H7 (cell line): ENCODE results near the gene JAKMIP2. TPM values are rescaled to one million over a fixed set of nuclear protein-coding genes. Genes with fewer than 3 reads are reported as not detected.

ENCODE experiments used
- DNase-seq: peaks from one replicate; pipeline ENCODE4 v3.0.0; 2012
- H3K27me3 ChIP-seq: 2 replicates; pipeline ENCODE4 v1.6.0; 2011; ENCODE audit warnings: mild to moderate bottlenecking, low read length; ENCODE audit not compliant: control insufficient read depth, insufficient read depth
- H3K36me3 ChIP-seq: replicated peaks from 2 replicates; pipeline ENCODE4 v1.5.1; 2011; ENCODE audit warnings: low read length; ENCODE audit not compliant: control insufficient read depth, insufficient read depth
- H3K4me3 ChIP-seq: 2 replicates; pipeline ENCODE4 v1.5.1; 2011; ENCODE audit warnings: low read depth, mild to moderate bottlenecking, control low read depth, low read length, moderate library complexity; ENCODE audit not compliant: insufficient read depth
- total RNA-seq: library from RNA; depleted of rRNA; stranded (reverse); fragments of >200 nt; shearing (Covaris generic); gene quantifications from 2 replicates; pipeline ENCODE4 v1.2.3, GENCODE V29; 2014

JAKMIP2 gene
- total RNA-seq, 1 experiment from 2014 or later = 0.94 TPM

- no peak overlapping the region for H3K4me3 ChIP-seq
- DNase-seq = peak; percentile 31
- no peaks in the 10 kb centered on the region for H3K27me3 ChIP-seq
- H3K36me3 ChIP-seq = no peaks in the 10 kb centered on the region
Measured at GRCh38 chr5:147576646-147577535, 205.6 kb downstream of the JAKMIP2 start.

- Histone ChIP-seq H3K4me3 (no peak overlapping the region), H3K36me3 (no peaks in the 10 kb centered on the region), H3K27me3 (no peaks in the 10 kb centered on the region)
- DNase-seq = no peak
Measured at GRCh38 chr5:147575598-147575997, 206.9 kb downstream of the JAKMIP2 start.

GRCh38 chr5:147573211-147573610, 209.3 kb downstream of the JAKMIP2 start:
- DNase-seq = no peak

DNA sequence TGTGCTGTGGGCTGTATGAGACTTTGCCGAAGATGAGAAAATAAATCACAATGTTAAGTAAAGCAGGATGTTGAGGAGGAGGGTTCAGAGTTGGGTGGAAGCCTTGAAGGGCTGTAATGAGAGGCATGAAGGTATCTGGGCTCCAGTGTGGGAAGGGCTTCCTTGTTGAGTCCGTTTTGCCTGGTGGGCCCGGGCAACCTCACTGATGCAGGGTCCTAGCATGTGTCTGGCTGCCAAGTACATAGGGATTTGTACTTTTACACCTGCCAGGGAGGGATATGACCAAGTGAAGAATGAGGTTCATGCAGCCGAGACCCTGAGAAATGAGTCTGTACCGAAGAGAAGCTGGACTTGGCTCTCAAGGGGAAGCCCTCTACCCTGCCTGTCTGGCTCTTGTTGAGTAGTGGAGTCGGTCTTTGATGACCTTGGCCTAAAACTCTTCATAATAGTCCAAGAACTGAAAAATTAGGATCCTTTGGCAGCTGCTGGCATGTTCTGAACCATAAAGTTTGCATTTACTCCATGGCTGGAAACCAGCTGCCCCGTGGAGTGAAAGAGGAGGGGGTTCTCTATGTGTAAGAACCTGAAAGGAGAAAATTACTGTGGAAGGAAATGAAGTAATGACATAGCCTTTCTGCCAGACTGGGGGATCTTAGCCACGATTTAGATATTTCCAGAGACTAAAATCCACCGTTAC, 213.7 kb downstream of the JAKMIP2 start:
- Histone ChIP-seq H3K27me3 (no peaks in the 10 kb centered on the region), H3K4me3 (no peak overlapping the region), H3K36me3 (no peaks in the 10 kb centered on the region)
- DNase-seq = no peak

More at GRCh38 chr5:147573211-147573610, 209.3 kb downstream of the JAKMIP2 start:
- Histone ChIP-seq H3K4me3 (no peak overlapping the region), H3K27me3 (no peaks in the 10 kb centered on the region), H3K36me3 (no peaks in the 10 kb centered on the region)

DNA sequence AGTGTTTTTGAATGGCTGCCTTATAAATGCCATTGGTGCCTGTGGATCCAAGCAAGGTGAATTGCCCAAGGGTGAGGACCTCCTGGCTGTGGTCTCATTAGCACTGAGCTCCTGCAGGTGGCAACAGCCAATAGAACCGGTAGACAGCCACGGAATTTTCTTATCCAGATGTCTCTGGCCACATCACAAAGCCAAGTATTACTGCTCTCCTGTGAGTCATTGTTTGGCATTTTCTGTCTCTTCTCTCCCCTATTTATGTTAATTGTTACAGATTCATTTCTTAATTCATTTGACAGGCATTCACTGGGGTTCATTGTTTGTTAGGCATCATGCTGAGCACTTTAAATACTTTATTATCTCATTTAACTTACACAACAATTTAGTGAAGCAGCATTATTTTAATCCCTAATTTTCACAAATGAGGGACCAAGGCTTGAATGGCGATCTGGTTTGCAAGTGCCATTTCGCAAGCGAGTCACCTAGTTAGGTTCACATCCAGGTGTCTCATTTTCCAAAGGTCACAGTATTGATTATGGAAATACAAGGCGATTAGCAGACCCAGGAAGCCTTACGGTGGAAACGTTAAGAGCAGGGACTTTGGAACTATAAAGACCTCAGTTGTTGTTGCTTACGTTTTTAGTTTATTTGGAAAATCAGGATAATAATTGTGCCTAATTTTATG, 214.5 kb downstream of the JAKMIP2 start:
- Histone ChIP-seq H3K4me3 (no peak overlapping the region), H3K27me3 (no peaks in the 10 kb centered on the region), H3K36me3 (0 out of 2 replicates have a peak, but pooled peaks cover 1% of the 10 kb centered on the region)
- DNase-seq = peak; percentile 63

DNA sequence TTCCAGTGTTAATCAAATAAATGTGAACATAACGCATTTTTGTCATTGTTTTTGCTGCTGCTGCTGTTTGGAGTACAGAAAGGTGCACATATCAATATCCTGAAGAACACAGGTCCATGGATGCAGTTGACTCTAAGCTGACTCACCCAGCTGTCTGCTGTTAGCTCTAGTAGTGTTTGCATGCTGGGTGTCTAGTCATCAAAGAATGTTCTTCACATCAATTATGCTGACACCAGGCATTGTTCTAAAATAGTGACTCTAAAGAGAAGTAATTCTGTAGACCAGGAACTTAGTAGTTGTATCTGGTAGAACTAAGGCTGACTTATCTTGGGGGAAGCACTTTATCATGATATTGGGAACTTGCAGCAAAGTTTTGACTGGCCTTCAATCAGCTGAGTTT, 217.0 kb downstream of the JAKMIP2 start:
- no peak for DNase-seq
- Histone ChIP-seq H3K36me3 (0 out of 2 replicates have a peak, but pooled peaks cover 1% of the 10 kb centered on the region), H3K4me3 (no peak overlapping the region), H3K27me3 (no peaks in the 10 kb centered on the region)

DNA sequence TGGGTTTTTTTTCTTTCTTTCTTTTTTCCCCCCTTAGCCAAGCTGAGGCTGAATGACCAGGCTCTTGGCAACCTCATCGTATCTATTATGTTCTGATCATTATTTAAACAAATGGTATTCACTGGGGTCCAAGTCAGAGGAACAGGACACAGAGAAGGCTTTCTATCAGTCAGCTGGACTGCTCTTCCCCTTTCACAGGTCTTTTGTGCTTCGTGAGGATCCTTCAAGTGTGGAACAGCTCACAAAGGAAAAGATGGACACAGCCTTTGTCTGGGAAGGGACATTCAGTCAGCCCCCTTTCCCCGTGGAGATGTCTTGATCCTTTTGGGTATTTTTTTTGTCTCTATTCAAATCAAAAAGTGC, 218.4 kb downstream of the JAKMIP2 start:
- DNase-seq = no peak
- H3K27me3 ChIP-seq = no peaks in the 10 kb centered on the region
- H3K36me3 ChIP-seq = 0 out of 2 replicates have a peak, but pooled peaks cover 1% of the 10 kb centered on the region
- H3K4me3 ChIP-seq = no peak overlapping the region

- H3K27me3 ChIP-seq = no peaks in the 10 kb centered on the region
- DNase-seq = no peak
- 0 out of 2 replicates have a peak, but pooled peaks cover 1% of the 10 kb centered on the region for H3K36me3 ChIP-seq
- no peak overlapping the region for H3K4me3 ChIP-seq
Measured at GRCh38 chr5:147563466-147564123, 218.9 kb downstream of the JAKMIP2 start.

GRCh38 chr5:147561435-147561834, 221.1 kb downstream of the JAKMIP2 start:
- DNase-seq = no peak
- Histone ChIP-seq H3K4me3 (no peak overlapping the region), H3K27me3 (no peaks in the 10 kb centered on the region)

DNA sequence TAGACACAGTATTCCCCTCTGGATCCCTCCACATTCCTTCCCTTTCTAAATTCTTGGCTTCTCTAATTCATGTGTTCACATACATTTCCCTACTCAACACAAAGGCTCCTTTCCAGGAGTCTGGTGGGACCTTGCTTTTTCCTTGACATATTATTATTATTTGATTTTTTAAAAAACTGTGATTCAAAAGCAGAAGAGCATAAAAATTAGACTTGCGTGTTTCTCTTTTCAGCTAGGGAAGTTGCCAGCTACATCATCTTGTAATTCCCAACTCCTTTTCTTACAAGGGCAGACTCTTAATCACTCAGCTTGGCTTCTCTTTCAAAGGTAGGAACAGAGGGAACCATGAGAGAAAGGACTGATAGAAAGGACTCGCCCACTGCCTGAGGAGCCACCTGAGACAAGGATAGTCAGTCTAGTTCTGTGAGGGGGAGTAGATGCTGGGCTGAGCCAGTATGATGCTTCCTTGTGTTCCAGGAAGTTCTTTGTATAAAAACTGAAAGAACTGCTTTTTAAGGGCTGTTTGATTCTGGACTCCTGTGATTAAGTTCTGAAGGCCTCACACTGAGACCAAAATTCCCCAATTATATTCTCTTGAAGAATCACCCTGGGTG, 221.7 kb downstream of the JAKMIP2 start:
- H3K27me3 ChIP-seq = no peaks in the 10 kb centered on the region
- H3K36me3 ChIP-seq = 0 out of 2 replicates have a peak, but pooled peaks cover 1% of the 10 kb centered on the region
- peak; percentile 50 for DNase-seq
- no peak overlapping the region; the same call in 1 of the 2 replicates for H3K4me3 ChIP-seq

More at GRCh38 chr5:147561435-147561834, 221.1 kb downstream of the JAKMIP2 start:
- 0 out of 2 replicates have a peak, but pooled peaks cover 1% of the 10 kb centered on the region for H3K36me3 ChIP-seq

- Histone ChIP-seq H3K27me3 (no peaks in the 10 kb centered on the region), H3K4me3 (no peak overlapping the region; the same call in 1 of the 2 replicates), H3K36me3 (0 out of 2 replicates have a peak, but pooled peaks cover 1% of the 10 kb centered on the region)
- peak; percentile 20 for DNase-seq
Measured at GRCh38 chr5:147559749-147560148, 222.8 kb downstream of the JAKMIP2 start.

DNA sequence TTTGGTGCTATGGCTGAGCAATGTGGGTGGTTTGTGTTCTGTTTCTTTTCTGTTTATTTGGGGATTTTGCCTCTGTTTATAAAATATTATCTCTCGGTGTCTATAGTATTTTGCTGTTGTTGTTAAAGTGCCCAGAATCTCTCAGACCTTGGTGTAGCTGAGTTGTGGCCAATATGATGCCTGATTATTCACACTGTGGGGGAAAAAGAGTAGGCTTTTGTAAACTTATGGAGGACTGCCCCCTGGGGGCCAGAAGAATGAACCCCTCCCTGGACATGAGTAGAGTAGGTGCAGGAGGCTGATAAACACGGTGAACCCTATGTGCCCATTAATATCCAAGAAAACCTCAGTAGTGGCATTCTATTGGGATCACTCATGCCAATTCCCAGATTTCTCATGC, 223.7 kb downstream of the JAKMIP2 start:
- no peak overlapping the region for H3K4me3 ChIP-seq
- 0 out of 2 replicates have a peak, but pooled peaks cover 1% of the 10 kb centered on the region for H3K36me3 ChIP-seq
- DNase-seq = peak; percentile 56
- no peaks in the 10 kb centered on the region for H3K27me3 ChIP-seq

DNA sequence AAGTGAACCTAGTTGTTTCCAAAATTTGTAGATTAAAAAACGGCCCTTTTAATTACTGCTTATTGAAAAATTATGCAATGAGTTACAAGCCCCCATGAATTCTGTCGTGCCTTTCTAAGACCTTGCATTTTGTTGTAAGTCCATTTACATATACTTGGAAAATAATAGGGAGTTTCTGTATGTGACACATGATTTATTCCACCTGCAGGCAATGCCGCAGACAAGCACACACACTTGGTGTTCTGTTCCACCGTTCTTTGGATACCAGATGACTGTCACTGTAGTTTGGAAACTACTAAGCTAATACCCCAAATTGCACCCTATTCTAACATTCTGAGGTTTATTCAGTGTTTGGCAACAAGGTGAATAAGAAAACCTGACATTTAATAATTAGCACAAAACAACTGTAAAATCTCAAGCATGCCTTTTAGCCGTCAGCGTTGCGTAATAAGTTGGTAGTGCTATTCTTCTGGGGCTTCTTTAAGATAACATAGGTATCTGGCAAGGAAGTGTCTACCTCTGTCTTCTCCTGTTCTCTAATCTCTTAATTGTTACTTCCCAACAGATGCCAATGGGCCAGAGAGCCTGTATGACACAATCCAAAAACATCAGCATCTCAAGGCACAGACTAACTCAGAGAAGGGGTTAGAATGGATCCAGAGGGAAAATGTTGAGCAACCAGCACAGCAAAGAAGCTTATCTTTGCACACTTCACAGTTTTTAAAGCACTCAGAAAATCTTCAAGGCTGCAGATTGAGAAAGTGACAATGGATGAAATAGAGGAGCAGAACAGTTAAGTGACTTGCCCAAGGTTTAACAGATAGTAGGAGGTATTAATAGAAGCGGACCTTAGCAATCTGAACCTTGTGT, 224.4 kb downstream of the JAKMIP2 start:
- DNase-seq = no peak
- Histone ChIP-seq H3K36me3 (no peaks in the 10 kb centered on the region), H3K4me3 (no peak overlapping the region), H3K27me3 (no peaks in the 10 kb centered on the region)
